K562 (cell line): ENCODE data around the gene HS2ST1. TPM values are rescaled to one million over a fixed set of nuclear protein-coding genes. Genes with fewer than 3 reads are reported as not detected.

Experiments
- ATAC-seq: fragments of 200-7000 bp; cut with Tn5 transposase; 3 replicates; pipeline ENCODE4 v1.9.1; 2020; ENCODE audit warnings: moderate library complexity
- BruUV-seq: library from RNA; stranded (reverse); fragments of 400-500 nt; replicated peaks from 2 replicates; lab custom pipeline; 2021; lab: Mats Ljungman, UMichigan
- CTCF ChIA-PET: fragments of 300-600 bp; formaldehyde crosslinking; extraction: SDS; loops from one replicate; lab custom pipeline; 2021; ENCODE audit warnings: low intra/inter-chr PET ratio; lab: Yijun Ruan, JAX
- POLR2A ChIA-PET: fragments of 300-600, 350-650 bp; sonication (Branson Sonifier 250); formaldehyde crosslinking; extraction: SDS; loops from one replicate; lab custom pipeline; 2021; ENCODE audit warnings: antibody characterized with exemption, inconsistent platforms; lab: Yijun Ruan, JAX
- DNase-seq, 4 experiments: peaks; one replicate each; pipeline versions ENCODE4 v3.0.0 to v3.0.0-alpha.2; 2011 to 2018; ENCODE audit warnings: low spot score in 3 of 4, mixed read lengths in 3 of 4; ENCODE audit errors: extremely low read depth in 1 of 4
- FAIRE-seq: peaks from 2 replicates; lab custom pipeline; 2011; peaks lifted over from hg19 to GRCh38; lab: Jason Lieb, UNC
- H2AFZ ChIP-seq: 2 replicates; pipeline ENCODE4 v1.6.0; 2011; ENCODE audit warnings: low read depth, low read length, control low read depth, inconsistent platforms
- H3K27ac ChIP-seq: fragments of 200-600 bp; 3 replicates; pipeline ENCODE4 v1.8.0; 2011; ENCODE audit warnings: low read depth, mild to moderate bottlenecking, control low read depth, inconsistent platforms, low read length, moderate library complexity, mixed read lengths; ENCODE audit errors: extremely low read depth
- H3K27me3 ChIP-seq, 2 experiments: fragments of 300-600 bp in 1 of 2; 2 replicates in 1 of 2; 3 replicates in 1 of 2; pipeline versions ENCODE4 v1.6.0 to v1.8.0; 2011; ENCODE audit warnings: inconsistent platforms in 2 of 2, low read length in 2 of 2, mild to moderate bottlenecking in 1 of 2, mixed read lengths in 1 of 2, moderate library complexity in 1 of 2; ENCODE audit not compliant: control insufficient read depth in 2 of 2, insufficient read depth in 2 of 2
- H3K36me3 ChIP-seq: fragments of 300-600 bp; 3 replicates; pipeline ENCODE4 v1.8.0; 2011; ENCODE audit warnings: mild to moderate bottlenecking, low read length, inconsistent platforms; ENCODE audit not compliant: control insufficient read depth, insufficient read depth
- H3K4me1 ChIP-seq, 2 experiments: fragments of 200-600 bp in 1 of 2; replicated peaks in 1 of 2; 2 replicates in 1 of 2; 3 replicates in 1 of 2; pipeline versions ENCODE4 v1.5.1 to v1.8.0; 2011; ENCODE audit warnings: inconsistent platforms in 2 of 2, low read length in 2 of 2, mild to moderate bottlenecking in 1 of 2, mixed read lengths in 1 of 2, moderate library complexity in 1 of 2; ENCODE audit not compliant: control insufficient read depth in 2 of 2, insufficient read depth in 2 of 2
- H3K4me2 ChIP-seq: 2 replicates; pipeline ENCODE4 v1.6.1; 2011; ENCODE audit warnings: low read length, control low read depth, inconsistent platforms, mixed read lengths; ENCODE audit not compliant: insufficient read depth
- H3K4me3 ChIP-seq: fragments of 200-600 bp; sonication (generic), shearing (Covaris generic); 2 replicates; pipeline ENCODE4 v1.5.1; 2016; ENCODE audit warnings: control low read depth, inconsistent platforms
- H3K79me2 ChIP-seq: fragments of 200-600 bp; 3 replicates; pipeline ENCODE4 v1.8.0; 2011; ENCODE audit warnings: low read length, inconsistent platforms; ENCODE audit not compliant: control insufficient read depth, insufficient read depth
- H3K9ac ChIP-seq, 2 experiments: 2 replicates each; pipeline versions ENCODE4 v1.6.0 to v1.6.1; 2011; ENCODE audit warnings: low read depth in 2 of 2, low read length in 2 of 2, control low read depth in 1 of 2, inconsistent platforms in 1 of 2, mild to moderate bottlenecking in 1 of 2, mixed read lengths in 1 of 2; ENCODE audit not compliant: insufficient read depth in 1 of 2
- H3K9me1 ChIP-seq: one replicate; pipeline ENCODE4 v1.6.0; 2011; ENCODE audit warnings: inconsistent platforms, mild to moderate bottlenecking, low read length, moderate library complexity; ENCODE audit not compliant: control insufficient read depth, insufficient read depth
- H3K9me3 ChIP-seq: replicated peaks from 2 replicates; pipeline ENCODE4 v1.5.1; 2011; ENCODE audit warnings: low read depth, low read length, inconsistent platforms; ENCODE audit not compliant: control insufficient read depth, insufficient read depth
- H4K20me1 ChIP-seq: replicated peaks from 2 replicates; pipeline ENCODE4 v1.6.1; 2011; ENCODE audit warnings: low read length, inconsistent platforms, mixed read lengths; ENCODE audit not compliant: control insufficient read depth, insufficient read depth
- CBFB ChIP-seq: sonication (generic); formaldehyde crosslinking; IDR thresholded peaks from 2 replicates; pipeline ENCODE4 v1.4.0; 2020; ENCODE audit warnings: mild to moderate bottlenecking, missing genetic modification reagents
- CBX5 ChIP-seq: IDR thresholded peaks from 2 replicates; pipeline ENCODE4 v1.6.1; 2014; ENCODE audit warnings: low read depth, borderline replicate concordance
- CLOCK ChIP-seq: fragments of 250-450 bp; sonication (Bioruptor Pico); IDR thresholded peaks from 2 replicates; pipeline ENCODE4 v1.4.0; 2020; ENCODE audit warnings: mild to moderate bottlenecking, moderate library complexity, borderline replicate concordance
- FOXP4 ChIP-seq: sonication (generic); formaldehyde crosslinking; IDR thresholded peaks from 2 replicates; pipeline ENCODE4 v1.8.0; 2022; ENCODE audit warnings: mild to moderate bottlenecking, missing genetic modification reagents, borderline replicate concordance
- GATAD2B ChIP-seq: fragments of 450-650 bp; IDR thresholded peaks from 2 replicates; pipeline ENCODE4 v1.6.1; 2017; ENCODE audit warnings: mild to moderate bottlenecking, borderline replicate concordance
- LARP7 ChIP-seq: fragments of 450-650 bp; IDR thresholded peaks from 2 replicates; pipeline ENCODE4 v1.6.1; 2016
- NCOA2 ChIP-seq, 2 experiments: fragments of 450-650 bp; IDR thresholded peaks; 2 replicates each; pipeline ENCODE4 v1.6.1; 2018; ENCODE audit warnings: mild to moderate bottlenecking in 2 of 2, moderate library complexity in 1 of 2; ENCODE audit not compliant: partially characterized antibody in 2 of 2
- NR3C1 ChIP-seq: sonication (generic); formaldehyde crosslinking; IDR thresholded peaks from 2 replicates; pipeline ENCODE4 v1.8.1; 2022; ENCODE audit warnings: missing genetic modification reagents
- TBL1XR1 ChIP-seq, 2 experiments: IDR thresholded peaks; 2 replicates each; pipeline ENCODE4 v1.6.1; 2012; ENCODE audit warnings: improper control_type of control experiment in 2 of 2, low read length in 2 of 2, mild to moderate bottlenecking in 1 of 2
- ZNF133 ChIP-seq: fragments of 250-450 bp; sonication (Bioruptor Pico); IDR thresholded peaks from 2 replicates; pipeline ENCODE4 v1.4.0; 2020; ENCODE audit warnings: mild to moderate bottlenecking
- ZNF134 ChIP-seq: fragments of 250-450 bp; sonication (Bioruptor Pico); conservative IDR thresholded peaks from 2 replicates; pipeline ENCODE4 v1.4.0; 2020
- ZNF3 ChIP-seq: fragments of 250-450 bp; sonication (Bioruptor Pico); IDR thresholded peaks from 2 replicates; pipeline ENCODE4 v1.5.0; 2021; ENCODE audit warnings: mild to moderate bottlenecking, moderate library complexity
- ZNF408 ChIP-seq: fragments of 250-450 bp; sonication (Bioruptor Pico); IDR thresholded peaks from 2 replicates; pipeline ENCODE4 v1.4.0; 2020; ENCODE audit warnings: low read depth, mild to moderate bottlenecking, moderate library complexity
- ZNF449 ChIP-seq: fragments of 250-450 bp; sonication (Bioruptor Pico); IDR thresholded peaks from 2 replicates; pipeline ENCODE4 v1.8.0; 2022; ENCODE audit warnings: moderate library complexity, mild to moderate bottlenecking, inconsistent platforms
- ZNF76 ChIP-seq: fragments of 250-450 bp; sonication (Bioruptor Pico); IDR thresholded peaks from 2 replicates; pipeline ENCODE4 v1.4.0; 2020; ENCODE audit warnings: mild to moderate bottlenecking, moderate library complexity, borderline replicate concordance
- ZNF830 ChIP-seq: fragments of 250-450 bp; sonication (Bioruptor Pico); IDR thresholded peaks from 2 replicates; pipeline ENCODE4 v1.5.0; 2021; ENCODE audit warnings: mild to moderate bottlenecking
- WGBS: fragments of 100-300 bp; shearing (Covaris generic); methylation state at CpG from one replicate; pipeline ENCODE4 v1.1.6; 2016; ENCODE audit warnings: low coverage, mixed read lengths; ENCODE audit not compliant: insufficient coverage; ENCODE audit errors: missing lambda C conversion rate; 5-methylcytosine and 5-hydroxymethylcytosine counted together
- in situ Hi-C: fragments of 300-500 bp; cut with MboI; formaldehyde crosslinking; loops from 4 replicates; pipeline ENCODE4 v1.15.0; 2018; ENCODE audit warnings: inconsistent platforms, mixed read lengths
- intact Hi-C: fragments of 100-400 bp; cut with micrococcal nuclease; formaldehyde crosslinking; loops from 2 replicates; pipeline ENCODE4 v1.14.2; 2022
- polyA plus RNA-seq, 8 experiments: library from polyadenylated mRNA; depleted of rRNA in 4 of 8; stranded (reverse) in 5 of 8; unstranded in 3 of 8; fragments of >200 nt; fragmentation: Nextera tagmentation in 2 of 8; fragmentation: Illumina TruSeq in 1 of 8; extraction: Ambion mirVana in 2 of 8; extraction: Trizol in 1 of 8; gene quantifications; 2 replicates each; pipeline versions ENCODE4 v1.2.1 to v1.2.3, GENCODE V29; 2011 to 2014; ENCODE audit warnings: inconsistent platforms in 1 of 8, missing spikeins in 1 of 8
- total RNA-seq, 7 experiments: library from RNA; depleted of rRNA in 6 of 7; stranded (reverse); fragments of >200 nt in 6 of 7; fragmentation: Illumina TruSeq in 2 of 7; extraction: Trizol in 2 of 7; gene quantifications; 2 replicates each; pipeline versions ENCODE4 v1.2.1 to v1.2.3, GENCODE V29; 2011 to 2021; ENCODE audit warnings: low replicate concordance in 1 of 7

The HS2ST1 gene
- total and polyA plus RNA-seq, 9 of the 15 experiments (the other 6 are each of a cell fraction or from before 2014, with no cell fraction given) = 7.7 to 43.3 (median 25.8) TPM

- TF ChIP-seq CLOCK (CRISPR knock-in tag) = no peak
Measured at GRCh38 chr1:87094238-87094637, 179.8 kb downstream of the HS2ST1 start (continued).

GRCh38 chr1:87100271-87100670 is 185.8 kb downstream of the HS2ST1 start:
- WGBS = 71% methylated on average over 1 of the region's 1 CpG
- no TSS peak for BruUV-seq
- H3K4me3 ChIP-seq = no peak overlapping the region
- no peaks in the 10 kb centered on the region for H3K79me2 ChIP-seq
- H3K27ac ChIP-seq = no peak overlapping the region
- FAIRE-seq (no peak), ATAC-seq (no peak), DNase-seq (no peak)
- peaks cover 26% of the 10 kb centered on the region for H3K36me3 ChIP-seq
- intact Hi-C loops = no loop called here
- no peaks in the 10 kb centered on the region for H3K27me3 ChIP-seq
- ChIA-PET POLR2A (no interaction called here), CTCF (no interaction called here)
- H4K20me1 ChIP-seq = no peaks in the 10 kb centered on the region
- in situ Hi-C loops = no loop called here
- no peak overlapping the region for H2AFZ ChIP-seq
- H3K9me1 ChIP-seq = no peaks in the 10 kb centered on the region
- H3K9ac ChIP-seq = no peak overlapping the region
- no peaks in the 10 kb centered on the region for H3K9me3 ChIP-seq
- no peak overlapping the region for H3K4me2 ChIP-seq
- H3K4me1 ChIP-seq = peaks cover 0 to 7% of the 10 kb centered on the region in 2 experiments; a peak in 1 of 5 replicates
- TF ChIP-seq ZNF408 (CRISPR knock-in tag) = no peak
- no peak for TF ChIP-seq FOXP4
- TF ChIP-seq NCOA2 (IDR thresholded peaks at IDR 0.05; ENCODE audit: partially characterized antibody in 2 of 2) = no peak
- no peak for TF ChIP-seq LARP7
- TF ChIP-seq CBFB = no peak
- TF ChIP-seq ZNF133 (CRISPR knock-in tag) = no peak
- no peak for TF ChIP-seq ZNF449 (CRISPR knock-in tag)
- TF ChIP-seq CBX5 = no peak
- TF ChIP-seq GATAD2B = no peak
- no peak for TF ChIP-seq TBL1XR1 (IDR thresholded peaks at IDR 0.05; ENCODE audit: low read length in 2 of 2)
- TF ChIP-seq NR3C1 (CRISPR knock-in tag) = no peak
- TF ChIP-seq ZNF830 (CRISPR knock-in tag) = no peak
- TF ChIP-seq ZNF76 (CRISPR knock-in tag) = no peak
- TF ChIP-seq ZNF3 (CRISPR knock-in tag) = no peak
- TF ChIP-seq ZNF134 (CRISPR knock-in tag) = no peak
